CD4-positive, alpha-beta T cell treated with Interleukin-2 at 100 ng/mL for 4 hours (primary cell): ENCODE measurements around the gene CHAD.

Experiments
- DNase-seq: peaks from one replicate; pipeline ENCODE4 v3.0.0-alpha.2; 2020; ENCODE audit warnings: low spot score

The CHAD gene, protein sequence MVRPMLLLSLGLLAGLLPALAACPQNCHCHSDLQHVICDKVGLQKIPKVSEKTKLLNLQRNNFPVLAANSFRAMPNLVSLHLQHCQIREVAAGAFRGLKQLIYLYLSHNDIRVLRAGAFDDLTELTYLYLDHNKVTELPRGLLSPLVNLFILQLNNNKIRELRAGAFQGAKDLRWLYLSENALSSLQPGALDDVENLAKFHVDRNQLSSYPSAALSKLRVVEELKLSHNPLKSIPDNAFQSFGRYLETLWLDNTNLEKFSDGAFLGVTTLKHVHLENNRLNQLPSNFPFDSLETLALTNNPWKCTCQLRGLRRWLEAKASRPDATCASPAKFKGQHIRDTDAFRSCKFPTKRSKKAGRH

DNA sequence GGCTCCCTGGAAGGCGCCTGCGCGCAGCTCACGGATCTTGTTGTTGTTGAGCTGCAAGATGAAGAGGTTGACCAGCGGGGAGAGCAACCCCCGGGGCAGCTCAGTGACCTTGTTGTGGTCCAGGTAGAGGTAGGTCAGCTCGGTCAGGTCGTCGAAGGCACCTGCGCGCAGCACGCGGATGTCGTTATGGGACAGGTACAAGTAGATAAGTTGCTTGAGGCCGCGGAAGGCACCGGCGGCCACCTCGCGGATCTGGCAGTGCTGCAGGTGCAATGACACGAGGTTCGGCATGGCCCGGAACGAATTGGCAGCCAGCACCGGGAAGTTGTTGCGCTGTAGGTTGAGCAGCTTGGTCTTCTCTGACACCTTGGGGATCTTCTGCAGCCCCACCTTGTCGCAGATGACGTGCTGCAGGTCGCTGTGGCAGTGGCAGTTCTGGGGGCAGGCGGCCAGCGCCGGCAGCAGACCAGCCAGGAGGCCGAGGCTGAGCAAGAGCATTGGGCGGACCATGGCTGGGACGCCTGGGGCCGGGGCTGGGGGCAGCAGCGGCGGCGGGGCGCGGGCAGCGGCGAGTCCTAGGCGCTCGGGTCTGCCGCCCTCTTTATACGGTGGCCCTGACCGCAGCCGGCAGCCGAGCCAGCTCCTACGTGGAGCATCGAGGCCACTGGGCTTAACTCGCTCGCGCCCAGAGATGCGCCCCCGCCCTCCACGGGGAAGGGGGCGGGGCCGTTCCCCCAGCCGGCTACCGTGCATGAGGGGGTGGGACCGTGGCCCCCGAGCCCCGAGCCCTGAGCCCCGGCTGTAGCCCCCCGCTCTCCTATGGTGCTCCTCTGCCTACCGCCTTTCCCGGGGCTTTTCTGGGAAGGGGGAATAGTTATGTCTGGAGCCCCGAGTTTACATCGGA is at the start of gene CHAD:
Gene CHAD (minus strand): TSS at position 577 of the 904 bp plus-strand sequence. CDS start 67 bp downstream, at position 510.
- no peak for DNase-seq

- no peak for DNase-seq
These were observed 49.1 kb upstream of the CHAD start for GRCh38 chr17:50517504-50518383.

GRCh38 chr17:50517011-50517410 is 48.3 kb upstream of the CHAD start:
- no peak for DNase-seq

DNA sequence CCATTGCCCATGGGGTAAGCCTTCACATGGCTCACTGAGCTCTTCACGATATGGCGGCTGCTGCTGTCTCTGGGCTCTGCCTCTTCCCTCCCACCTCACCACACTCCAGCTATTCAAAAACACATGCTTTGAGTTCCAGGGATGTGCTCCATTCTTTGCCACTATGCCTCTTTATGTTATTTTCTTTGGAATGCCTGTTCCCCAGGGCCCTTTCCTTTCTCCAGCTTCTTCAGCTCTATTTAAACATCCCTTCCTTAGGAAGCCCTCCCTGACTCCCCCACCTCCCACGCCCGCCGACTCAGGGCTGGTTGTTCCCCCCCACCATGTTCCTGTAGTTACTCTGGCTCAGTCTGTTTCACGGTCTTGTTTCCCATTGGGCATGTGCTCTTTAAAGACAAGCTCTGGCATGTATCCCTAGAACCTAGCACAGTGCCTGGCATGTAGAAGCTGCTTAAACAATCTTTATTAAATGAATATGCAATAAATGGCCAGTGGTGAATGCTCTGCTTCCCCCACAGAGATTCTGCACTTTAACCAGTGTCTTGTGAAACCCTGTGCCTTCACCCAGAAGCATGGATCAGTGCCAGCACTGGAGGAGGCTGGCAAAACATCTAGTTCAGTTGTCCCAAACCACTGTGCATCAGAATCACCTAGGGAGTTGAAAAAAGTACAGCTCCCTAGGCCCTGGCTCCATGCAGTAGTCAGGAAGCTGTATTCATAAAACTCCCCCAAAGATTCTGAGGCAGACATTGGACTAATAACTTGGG is 46.4 kb upstream of the CHAD start:
- no peak for DNase-seq

DNA sequence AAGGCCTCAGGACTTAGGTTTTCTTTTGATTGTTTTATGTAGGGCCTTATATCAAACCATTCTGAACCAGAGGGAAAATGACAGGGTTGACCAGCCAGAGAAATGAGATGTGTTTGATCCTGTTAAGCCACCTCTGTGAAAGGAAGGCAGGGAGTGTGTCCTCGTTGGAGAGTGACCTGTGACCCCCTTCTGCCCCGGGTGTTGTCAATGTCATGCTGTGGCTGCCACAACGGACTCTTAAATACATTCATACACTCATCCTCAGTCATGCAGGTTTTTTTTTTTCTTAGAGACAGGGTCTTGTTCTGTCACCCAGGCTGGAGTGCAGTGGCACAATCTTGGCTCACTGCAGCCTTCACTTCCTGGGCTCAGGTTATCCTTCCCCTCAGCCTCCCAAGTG is 45.7 kb upstream of the CHAD start:
- no peak for DNase-seq

DNA sequence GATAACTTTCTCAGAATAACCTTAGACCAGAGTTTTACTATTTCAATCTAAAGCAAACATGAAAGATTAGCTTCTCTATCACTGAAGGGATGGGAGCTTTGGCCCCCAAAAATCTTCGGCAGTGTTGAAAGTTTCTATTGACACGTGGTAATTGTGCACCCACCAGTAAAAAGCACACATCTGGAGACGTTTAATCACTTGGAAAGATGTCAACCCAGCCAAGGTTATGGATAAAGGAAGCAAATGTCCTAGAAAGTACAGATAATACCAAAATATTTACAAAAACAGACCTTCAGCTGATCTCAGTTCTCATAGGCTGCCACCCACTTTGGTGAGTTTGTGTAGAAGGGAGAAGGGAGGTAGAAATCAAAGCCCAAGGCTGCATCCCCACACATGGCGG is 44.8 kb upstream of the CHAD start:
- no peak for DNase-seq

DNA sequence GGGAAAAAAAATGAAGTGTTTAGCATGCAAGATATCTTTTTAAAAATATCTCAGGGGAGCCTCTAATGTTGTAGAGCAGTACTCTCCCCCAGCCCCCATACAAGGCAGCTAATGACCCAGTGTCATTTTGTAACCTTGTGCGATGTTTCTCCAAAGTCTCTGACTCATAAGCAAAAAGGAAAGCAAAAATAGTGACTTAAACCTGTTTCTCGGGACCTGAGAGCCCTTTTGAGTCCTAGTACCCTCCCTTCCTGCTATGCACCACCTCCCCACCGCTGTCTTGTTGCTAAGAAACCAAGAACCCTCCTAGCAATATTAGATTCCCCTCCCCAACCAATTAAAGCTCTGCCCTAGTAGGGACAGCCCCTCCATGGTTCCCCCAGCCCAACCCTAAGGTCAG is 42.4 kb upstream of the CHAD start:
- DNase-seq = peak; percentile 77

GRCh38 chr17:50508573-50509460 is 40.1 kb upstream of the CHAD start:
- DNase-seq = no peak

DNA sequence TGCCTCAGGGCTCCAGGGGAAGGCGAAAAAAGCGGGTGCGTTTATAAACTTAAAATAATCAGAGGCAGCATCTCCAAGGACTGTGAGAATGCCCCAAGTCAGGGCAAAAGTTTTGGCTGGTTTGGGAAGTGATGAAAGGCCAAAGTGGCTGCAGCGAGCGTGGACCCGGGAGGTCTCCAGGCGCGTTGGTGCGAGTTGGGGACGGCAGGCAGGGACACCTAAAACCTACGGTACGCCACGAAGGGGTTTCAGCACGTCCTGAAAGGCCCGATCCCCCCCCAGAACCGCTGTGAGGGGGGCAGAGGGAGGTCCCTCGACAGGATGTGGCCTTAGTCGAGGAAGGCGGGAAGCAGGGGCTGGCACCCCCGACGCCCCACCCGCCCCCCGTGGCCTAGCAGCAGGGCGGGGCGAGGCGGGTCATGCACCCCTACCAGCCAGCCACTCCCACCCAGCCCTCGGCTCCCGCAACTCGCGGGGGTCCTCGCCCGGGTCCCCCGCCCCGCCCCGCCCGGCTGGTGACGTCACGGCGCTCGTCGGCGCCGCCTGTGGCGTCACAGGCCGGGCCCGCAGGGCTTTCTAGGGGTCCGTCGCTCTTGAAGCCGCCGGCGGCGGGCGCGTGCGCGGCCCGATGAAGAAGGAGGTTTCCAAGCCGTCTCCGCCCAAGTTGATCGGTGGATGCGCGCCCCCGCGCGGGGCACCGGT is 39.3 kb upstream of the CHAD start, which contains the start of gene MYCBPAP:
Gene MYCBPAP (plus strand): TSS at position 569 of the 702 bp plus-strand sequence. CDS start 236 bp downstream, outside the sequence.
- peak; percentile 73 for DNase-seq

DNA sequence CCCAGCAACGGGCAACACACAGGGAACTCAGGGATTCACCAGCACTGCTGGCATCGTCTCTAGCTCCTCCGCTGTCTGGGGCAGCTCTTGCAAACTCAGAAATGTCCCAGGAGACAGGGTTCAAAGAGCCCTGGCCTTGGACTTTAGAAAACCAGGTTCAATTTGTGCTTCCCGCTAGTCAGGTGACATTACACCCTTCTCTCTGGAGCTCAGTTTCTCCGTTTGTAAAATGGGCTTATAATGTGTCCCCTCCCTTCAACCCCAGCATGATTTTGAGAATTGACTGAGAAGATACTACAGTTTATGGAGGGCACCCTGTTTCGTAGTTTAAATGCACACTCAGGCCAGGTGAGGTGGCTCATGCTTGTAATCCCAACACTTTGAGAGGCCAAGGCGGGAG is 37.6 kb upstream of the CHAD start:
- no peak for DNase-seq

GRCh38 chr17:50505591-50506130 is 37.0 kb upstream of the CHAD start:
- DNase-seq = no peak

DNA sequence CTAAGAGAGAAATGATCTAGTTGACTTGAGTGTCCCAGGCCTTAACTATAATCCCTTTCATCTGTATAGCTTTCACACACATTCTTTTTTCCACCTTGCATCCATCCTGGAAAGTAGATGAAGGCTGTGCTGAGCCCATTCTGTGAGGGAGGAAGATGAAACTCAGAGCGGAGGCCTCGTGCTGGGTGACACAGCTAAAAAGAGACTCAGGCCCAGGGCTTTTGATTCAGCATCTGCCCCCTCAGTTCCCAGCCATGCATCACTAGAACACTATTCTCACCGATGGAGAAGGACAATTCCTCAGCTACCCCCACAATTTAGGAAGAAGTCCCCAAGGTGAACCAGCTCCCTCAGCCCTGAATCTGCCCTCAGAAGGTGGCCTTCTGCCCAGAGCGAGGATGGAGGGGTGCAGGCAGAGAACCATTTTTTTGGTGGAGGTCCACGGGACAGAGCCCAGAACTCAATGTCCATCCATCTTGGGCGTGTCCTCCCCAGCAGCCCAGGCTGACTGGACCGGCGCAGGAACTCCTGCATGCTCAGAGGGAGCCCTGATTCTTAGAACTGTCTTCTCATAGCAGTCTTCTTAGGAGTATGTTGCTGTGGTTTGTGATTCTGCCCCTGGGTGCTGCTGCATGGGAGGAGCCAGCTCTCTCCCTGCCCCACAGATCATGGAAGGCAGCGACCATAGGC is 33.8 kb upstream of the CHAD start:
- no peak for DNase-seq

GRCh38 chr17:50501054-50501453 is 32.4 kb upstream of the CHAD start:
- peak; percentile 46 for DNase-seq

GRCh38 chr17:50499721-50500120 is 31.0 kb upstream of the CHAD start:
- no peak for DNase-seq

GRCh38 chr17:50499270-50499669 is 30.6 kb upstream of the CHAD start:
- DNase-seq = no peak

- DNase-seq = no peak
These were observed 29.6 kb upstream of the CHAD start for GRCh38 chr17:50498021-50498874.

- no peak for DNase-seq
These were observed 27.2 kb upstream of the CHAD start for GRCh38 chr17:50495918-50496317.
